K562 (cell line): ENCODE data around the gene IFT27. TPM values are rescaled to one million over a fixed set of nuclear protein-coding genes. Genes with fewer than 3 reads are reported as not detected.

Experiments used
- ATAC-seq: fragments of 200-7000 bp; cut with Tn5 transposase; 3 replicates; pipeline ENCODE4 v1.9.1; 2020; ENCODE audit warnings: moderate library complexity
- BruUV-seq: library from RNA; stranded (reverse); fragments of 400-500 nt; replicated peaks from 2 replicates; lab custom pipeline; 2021; lab: Mats Ljungman, UMichigan
- CTCF ChIA-PET: fragments of 300-600 bp; formaldehyde crosslinking; extraction: SDS; loops from one replicate; lab custom pipeline; 2021; ENCODE audit warnings: low intra/inter-chr PET ratio; lab: Yijun Ruan, JAX
- POLR2A ChIA-PET: fragments of 300-600, 350-650 bp; sonication (Branson Sonifier 250); formaldehyde crosslinking; extraction: SDS; loops from one replicate; lab custom pipeline; 2021; ENCODE audit warnings: antibody characterized with exemption, inconsistent platforms; lab: Yijun Ruan, JAX
- DNase-seq, 4 experiments: peaks; one replicate each; pipeline versions ENCODE4 v3.0.0 to v3.0.0-alpha.2; 2011 to 2018; ENCODE audit warnings: low spot score in 3 of 4, mixed read lengths in 3 of 4; ENCODE audit errors: extremely low read depth in 1 of 4
- FAIRE-seq: peaks from 2 replicates; lab custom pipeline; 2011; peaks lifted over from hg19 to GRCh38; lab: Jason Lieb, UNC
- H2AFZ ChIP-seq: 2 replicates; pipeline ENCODE4 v1.6.0; 2011; ENCODE audit warnings: low read depth, low read length, control low read depth, inconsistent platforms
- H3K27ac ChIP-seq: fragments of 200-600 bp; 3 replicates; pipeline ENCODE4 v1.8.0; 2011; ENCODE audit warnings: low read depth, mild to moderate bottlenecking, control low read depth, inconsistent platforms, low read length, moderate library complexity, mixed read lengths; ENCODE audit errors: extremely low read depth
- H3K27me3 ChIP-seq, 2 experiments: fragments of 300-600 bp in 1 of 2; 2 replicates in 1 of 2; 3 replicates in 1 of 2; pipeline versions ENCODE4 v1.6.0 to v1.8.0; 2011; ENCODE audit warnings: inconsistent platforms in 2 of 2, low read length in 2 of 2, mild to moderate bottlenecking in 1 of 2, mixed read lengths in 1 of 2, moderate library complexity in 1 of 2; ENCODE audit not compliant: control insufficient read depth in 2 of 2, insufficient read depth in 2 of 2
- H3K36me3 ChIP-seq: fragments of 300-600 bp; 3 replicates; pipeline ENCODE4 v1.8.0; 2011; ENCODE audit warnings: mild to moderate bottlenecking, low read length, inconsistent platforms; ENCODE audit not compliant: control insufficient read depth, insufficient read depth
- H3K4me1 ChIP-seq, 2 experiments: fragments of 200-600 bp in 1 of 2; replicated peaks in 1 of 2; 2 replicates in 1 of 2; 3 replicates in 1 of 2; pipeline versions ENCODE4 v1.5.1 to v1.8.0; 2011; ENCODE audit warnings: inconsistent platforms in 2 of 2, low read length in 2 of 2, mild to moderate bottlenecking in 1 of 2, mixed read lengths in 1 of 2, moderate library complexity in 1 of 2; ENCODE audit not compliant: control insufficient read depth in 2 of 2, insufficient read depth in 2 of 2
- H3K4me2 ChIP-seq: 2 replicates; pipeline ENCODE4 v1.6.1; 2011; ENCODE audit warnings: low read length, control low read depth, inconsistent platforms, mixed read lengths; ENCODE audit not compliant: insufficient read depth
- H3K4me3 ChIP-seq: fragments of 200-600 bp; sonication (generic), shearing (Covaris generic); 2 replicates; pipeline ENCODE4 v1.5.1; 2016; ENCODE audit warnings: control low read depth, inconsistent platforms
- H3K79me2 ChIP-seq: fragments of 200-600 bp; 3 replicates; pipeline ENCODE4 v1.8.0; 2011; ENCODE audit warnings: low read length, inconsistent platforms; ENCODE audit not compliant: control insufficient read depth, insufficient read depth
- H3K9ac ChIP-seq, 2 experiments: 2 replicates each; pipeline versions ENCODE4 v1.6.0 to v1.6.1; 2011; ENCODE audit warnings: low read depth in 2 of 2, low read length in 2 of 2, control low read depth in 1 of 2, inconsistent platforms in 1 of 2, mild to moderate bottlenecking in 1 of 2, mixed read lengths in 1 of 2; ENCODE audit not compliant: insufficient read depth in 1 of 2
- H3K9me1 ChIP-seq: one replicate; pipeline ENCODE4 v1.6.0; 2011; ENCODE audit warnings: inconsistent platforms, mild to moderate bottlenecking, low read length, moderate library complexity; ENCODE audit not compliant: control insufficient read depth, insufficient read depth
- H3K9me3 ChIP-seq: replicated peaks from 2 replicates; pipeline ENCODE4 v1.5.1; 2011; ENCODE audit warnings: low read depth, low read length, inconsistent platforms; ENCODE audit not compliant: control insufficient read depth, insufficient read depth
- H4K20me1 ChIP-seq: replicated peaks from 2 replicates; pipeline ENCODE4 v1.6.1; 2011; ENCODE audit warnings: low read length, inconsistent platforms, mixed read lengths; ENCODE audit not compliant: control insufficient read depth, insufficient read depth
- CHD4 ChIP-seq: fragments of 200-600 bp; sonication (generic); IDR thresholded peaks from 3 replicates; pipeline ENCODE4 v1.6.1; 2012; ENCODE audit warnings: low read depth, mild to moderate bottlenecking, mixed read lengths, low read length, inconsistent platforms; ENCODE audit not compliant: insufficient read depth, insufficient replicate concordance, poor library complexity, severe bottlenecking
- MCM7 ChIP-seq, 2 experiments: fragments of 450-650 bp; IDR thresholded peaks; 2 replicates each; pipeline ENCODE4 v1.6.1; 2016 to 2018
- NCOA6 ChIP-seq: fragments of 450-650 bp; IDR thresholded peaks from 2 replicates; pipeline ENCODE4 v1.6.1; 2017; ENCODE audit warnings: mild to moderate bottlenecking
- WGBS: fragments of 100-300 bp; shearing (Covaris generic); methylation state at CpG from one replicate; pipeline ENCODE4 v1.1.6; 2016; ENCODE audit warnings: low coverage, mixed read lengths; ENCODE audit not compliant: insufficient coverage; ENCODE audit errors: missing lambda C conversion rate; 5-methylcytosine and 5-hydroxymethylcytosine counted together
- in situ Hi-C: fragments of 300-500 bp; cut with MboI; formaldehyde crosslinking; loops from 4 replicates; pipeline ENCODE4 v1.15.0; 2018; ENCODE audit warnings: inconsistent platforms, mixed read lengths
- intact Hi-C: fragments of 100-400 bp; cut with micrococcal nuclease; formaldehyde crosslinking; loops from 2 replicates; pipeline ENCODE4 v1.14.2; 2022
- polyA plus RNA-seq, 8 experiments: library from polyadenylated mRNA; depleted of rRNA in 4 of 8; stranded (reverse) in 5 of 8; unstranded in 3 of 8; fragments of >200 nt; fragmentation: Nextera tagmentation in 2 of 8; fragmentation: Illumina TruSeq in 1 of 8; extraction: Ambion mirVana in 2 of 8; extraction: Trizol in 1 of 8; gene quantifications; 2 replicates each; pipeline versions ENCODE4 v1.2.1 to v1.2.3, GENCODE V29; 2011 to 2014; ENCODE audit warnings: inconsistent platforms in 1 of 8, missing spikeins in 1 of 8
- total RNA-seq, 7 experiments: library from RNA; depleted of rRNA in 6 of 7; stranded (reverse); fragments of >200 nt in 6 of 7; fragmentation: Illumina TruSeq in 2 of 7; extraction: Trizol in 2 of 7; gene quantifications; 2 replicates each; pipeline versions ENCODE4 v1.2.1 to v1.2.3, GENCODE V29; 2011 to 2021; ENCODE audit warnings: low replicate concordance in 1 of 7
- TF ChIP-seq, protein P1 (sequence below): IDR thresholded peaks from 2 replicates; pipeline ENCODE4 v1.6.1; 2014; ENCODE audit warnings: antibody characterized with exemption
- TF ChIP-seq, protein P2 (sequence below), 2 experiments: fragments of 450-650 bp in 1 of 2; sonication (generic) in 1 of 2; formaldehyde crosslinking; conservative IDR thresholded peaks; 2 replicates each; pipeline versions ENCODE4 v1.4.0 to v1.8.1; 2020 to 2022; ENCODE audit warnings: mild to moderate bottlenecking in 1 of 2, missing genetic modification reagents in 1 of 2

IFT27 gene
- total and polyA plus RNA-seq, 9 of the 15 experiments (the other 6 are each of a cell fraction or from before 2014, with no cell fraction given): 0.01 to 1.4 (median 0.14) TPM; not detected in 1

DNA sequence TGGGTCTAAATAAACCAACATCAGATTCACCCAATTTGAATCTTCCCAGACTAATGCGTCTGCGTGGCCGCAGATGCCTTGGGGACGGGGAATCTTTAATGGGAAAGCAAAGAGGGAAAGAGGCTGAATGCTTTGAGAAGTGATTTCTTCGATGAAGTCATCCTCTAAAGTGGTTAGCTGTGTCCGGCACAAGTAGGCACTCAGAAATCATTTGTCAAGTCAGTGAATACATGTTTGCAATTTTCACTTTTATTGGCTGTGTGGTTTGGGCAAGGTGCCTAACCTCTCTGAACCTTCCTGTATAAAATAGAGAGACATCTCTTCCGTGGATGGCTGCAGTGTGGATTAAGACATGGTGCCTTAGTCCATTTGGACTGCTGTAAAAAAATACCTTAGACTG is 19.7 kb upstream of the IFT27 start:
- DNase-seq (no peak), ATAC-seq (no peak)
- Histone ChIP-seq H3K9me3 (no peaks in the 10 kb centered on the region), H3K27ac (no peak overlapping the region), H2AFZ (no peak overlapping the region), H3K27me3 (peaks cover 0 to 17% of the 10 kb centered on the region in 2 experiments; a peak in 2 of 5 replicates), H3K79me2 (no peaks in the 10 kb centered on the region), H3K4me2 (no peak overlapping the region), H3K4me1 (peaks cover 0 to under 1% of the 10 kb centered on the region in 2 experiments; a peak in 3 of 5 replicates), H3K4me3 (no peak overlapping the region)
- no peak for TF ChIP-seq MCM7 (IDR thresholded peaks at IDR 0.05)
- TF ChIP-seq, protein P1, sequence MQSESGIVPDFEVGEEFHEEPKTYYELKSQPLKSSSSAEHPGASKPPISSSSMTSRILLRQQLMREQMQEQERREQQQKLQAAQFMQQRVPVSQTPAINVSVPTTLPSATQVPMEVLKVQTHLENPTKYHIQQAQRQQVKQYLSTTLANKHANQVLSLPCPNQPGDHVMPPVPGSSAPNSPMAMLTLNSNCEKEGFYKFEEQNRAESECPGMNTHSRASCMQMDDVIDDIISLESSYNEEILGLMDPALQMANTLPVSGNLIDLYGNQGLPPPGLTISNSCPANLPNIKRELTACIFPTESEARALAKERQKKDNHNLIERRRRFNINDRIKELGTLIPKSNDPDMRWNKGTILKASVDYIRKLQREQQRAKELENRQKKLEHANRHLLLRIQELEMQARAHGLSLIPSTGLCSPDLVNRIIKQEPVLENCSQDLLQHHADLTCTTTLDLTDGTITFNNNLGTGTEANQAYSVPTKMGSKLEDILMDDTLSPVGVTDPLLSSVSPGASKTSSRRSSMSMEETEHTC: no peak
- TF ChIP-seq, protein P2, sequence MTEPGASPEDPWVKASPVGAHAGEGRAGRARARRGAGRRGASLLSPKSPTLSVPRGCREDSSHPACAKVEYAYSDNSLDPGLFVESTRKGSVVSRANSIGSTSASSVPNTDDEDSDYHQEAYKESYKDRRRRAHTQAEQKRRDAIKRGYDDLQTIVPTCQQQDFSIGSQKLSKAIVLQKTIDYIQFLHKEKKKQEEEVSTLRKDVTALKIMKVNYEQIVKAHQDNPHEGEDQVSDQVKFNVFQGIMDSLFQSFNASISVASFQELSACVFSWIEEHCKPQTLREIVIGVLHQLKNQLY (CRISPR knock-in tag; conservative IDR thresholded peaks at IDR 0.05): no peak
- no peak for TF ChIP-seq NCOA6
- TF ChIP-seq CHD4: no peak
- TF ChIP-seq, all 486 proteins: peak for 0
- 1% methylated on average over 7 of the region's 7 CpGs for WGBS
- in situ Hi-C loops: no loop called here
- Histone ChIP-seq H3K9ac (no peak overlapping the region), H3K36me3 (no peaks in the 10 kb centered on the region), H4K20me1 (no peaks in the 10 kb centered on the region), H3K9me1 (no peaks in the 10 kb centered on the region)
- ChIA-PET POLR2A (no interaction called here), CTCF (no interaction called here)
- no TSS peak for BruUV-seq
- intact Hi-C loops: no loop called here
- no peak for FAIRE-seq
